GM23338 (cell line): ENCODE data around the gene MAST4. TPM values are rescaled to one million over a fixed set of nuclear protein-coding genes. Genes with fewer than 3 reads are reported as not detected.

Experiments used
- ATAC-seq: fragments of 200-7000 bp; cut with Tn5 transposase; 3 replicates; pipeline ENCODE4 v1.9.1; 2020
- DNase-seq: peaks from one replicate; pipeline ENCODE4 v3.0.0-alpha.2; 2015; ENCODE audit warnings: low spot score
- H2AFZ ChIP-seq: fragments of 200-600 bp; sonication (generic); 2 replicates; pipeline ENCODE4 v1.8.0; 2016; ENCODE audit warnings: antibody characterized with exemption, mild to moderate bottlenecking, moderate library complexity
- H3F3A ChIP-seq: fragments of 200-600 bp; sonication (generic); replicated peaks from 2 replicates; pipeline ENCODE4 v1.8.0; 2017; ENCODE audit warnings: antibody characterized with exemption, mixed run types, low read depth
- H3K27ac ChIP-seq: fragments of 200-600 bp; sonication (generic); 2 replicates; pipeline ENCODE4 v1.6.1; 2016; ENCODE audit warnings: low read depth
- H3K27me3 ChIP-seq: fragments of 200-600 bp; sonication (generic); 2 replicates; pipeline ENCODE4 v1.8.0; 2016; ENCODE audit warnings: mild to moderate bottlenecking, mixed run types, moderate library complexity; ENCODE audit not compliant: insufficient read depth
- H3K36me3 ChIP-seq: fragments of 200-600 bp; sonication (generic); 2 replicates; pipeline ENCODE4 v1.8.0; 2016; ENCODE audit warnings: mild to moderate bottlenecking; ENCODE audit not compliant: insufficient read depth
- H3K4me1 ChIP-seq: fragments of 200-600 bp; sonication (generic); 2 replicates; pipeline ENCODE4 v1.8.0; 2016; ENCODE audit warnings: mild to moderate bottlenecking, moderate library complexity; ENCODE audit not compliant: insufficient read depth
- H3K4me2 ChIP-seq: fragments of 200-600 bp; sonication (generic); 2 replicates; pipeline ENCODE4 v1.7.1; 2017; ENCODE audit warnings: mixed run types
- H3K4me3 ChIP-seq: fragments of 200-600 bp; sonication (generic); 2 replicates; pipeline ENCODE4 v1.6.1; 2016; ENCODE audit warnings: mixed run types
- H3K79me2 ChIP-seq: fragments of 200-600 bp; sonication (generic); replicated peaks from 2 replicates; pipeline ENCODE4 v1.8.0; 2017; ENCODE audit warnings: mild to moderate bottlenecking; ENCODE audit not compliant: insufficient read depth
- H3K9me2 ChIP-seq: fragments of 200-600 bp; sonication (generic); 2 replicates; pipeline ENCODE4 v1.8.0; 2017; ENCODE audit not compliant: insufficient read depth
- H4K20me1 ChIP-seq: fragments of 200-600 bp; sonication (generic); replicated peaks from 2 replicates; pipeline ENCODE4 v1.8.0; 2017; ENCODE audit warnings: mild to moderate bottlenecking; ENCODE audit not compliant: insufficient read depth
- H3K27ac Mint-ChIP-seq: 2 replicates; pipeline ENCODE4 v1.8.0; 2020; ENCODE audit warnings: inconsistent platforms, mild to moderate bottlenecking, moderate library complexity, mixed read lengths
- H3K27me3 Mint-ChIP-seq: 3 replicates; pipeline ENCODE4 v1.8.0; 2022; ENCODE audit warnings: low read depth, mild to moderate bottlenecking, moderate library complexity, mixed read lengths, inconsistent platforms; ENCODE audit not compliant: insufficient read depth, poor library complexity
- H3K36me3 Mint-ChIP-seq: 3 replicates; pipeline ENCODE4 v1.8.0; 2021; ENCODE audit warnings: low read depth, mild to moderate bottlenecking, inconsistent platforms, moderate library complexity, mixed read lengths
- H3K4me1 Mint-ChIP-seq: 3 replicates; pipeline ENCODE4 v1.8.0; 2020; ENCODE audit warnings: mild to moderate bottlenecking, inconsistent platforms, mixed read lengths
- H3K4me3 Mint-ChIP-seq: 3 replicates; pipeline ENCODE4 v1.8.0; 2021; ENCODE audit warnings: moderate library complexity, mild to moderate bottlenecking, inconsistent platforms, mixed read lengths
- H3K9me3 Mint-ChIP-seq: 3 replicates; pipeline ENCODE4 v1.8.0; 2020; ENCODE audit warnings: moderate library complexity, mild to moderate bottlenecking, inconsistent platforms, mixed read lengths
- CREB1 ChIP-seq: fragments of 250-450 bp; sonication (Bioruptor Pico); IDR thresholded peaks from 2 replicates; pipeline ENCODE4 v1.5.0; 2020; ENCODE audit warnings: low read depth, mild to moderate bottlenecking, moderate library complexity
- CTCF ChIP-seq, 2 experiments: fragments of 200-600 bp in 1 of 2; sonication (generic) in 1 of 2; conservative IDR thresholded peaks; 2 replicates each; pipeline versions ENCODE4 v1.5.1 to v1.6.1; 2016 to 2017; ENCODE audit warnings: antibody characterized with exemption in 2 of 2, low read depth in 2 of 2, mild to moderate bottlenecking in 2 of 2, moderate library complexity in 1 of 2
- ETS1 ChIP-seq: IDR thresholded peaks from 2 replicates; pipeline ENCODE4 v1.6.1; 2016; ENCODE audit warnings: antibody characterized with exemption
- EZH2 ChIP-seq: fragments of 200-600 bp; sonication (generic); IDR thresholded peaks from one replicate; pipeline ENCODE4 v1.8.0; 2017; ENCODE audit warnings: antibody characterized with exemption, mild to moderate bottlenecking, low read depth; ENCODE audit not compliant: unreplicated experiment
- EZH2phosphoT487 ChIP-seq: fragments of 200-600 bp; sonication (generic); IDR thresholded peaks from one replicate; pipeline ENCODE4 v1.8.1; 2018; ENCODE audit warnings: antibody characterized with exemption; ENCODE audit not compliant: unreplicated experiment
- JUNB ChIP-seq: IDR thresholded peaks from one replicate; pipeline ENCODE4 v1.6.1; 2016; ENCODE audit warnings: antibody characterized with exemption; ENCODE audit not compliant: unreplicated experiment
- NANOG ChIP-seq: IDR thresholded peaks from 2 replicates; pipeline ENCODE4 v1.6.1; 2016; ENCODE audit warnings: antibody characterized with exemption, borderline replicate concordance
- POLR2AphosphoS5 ChIP-seq: IDR thresholded peaks from 2 replicates; pipeline ENCODE4 v1.6.1; 2016; ENCODE audit warnings: antibody characterized with exemption, low read depth
- REST ChIP-seq: IDR thresholded peaks from one replicate; pipeline ENCODE4 v1.6.1; 2018; ENCODE audit warnings: antibody characterized with exemption; ENCODE audit not compliant: unreplicated experiment
- STAT1 ChIP-seq: IDR thresholded peaks from one replicate; pipeline ENCODE4 v1.6.1; 2016; ENCODE audit warnings: antibody characterized with exemption; ENCODE audit not compliant: unreplicated experiment
- ZNF114 ChIP-seq: fragments of 250-450 bp; sonication (Bioruptor Pico); IDR thresholded peaks from 2 replicates; pipeline ENCODE4 v1.5.0; 2020; ENCODE audit warnings: mild to moderate bottlenecking, moderate library complexity
- ZNF331 ChIP-seq: fragments of 250-450 bp; sonication (Bioruptor Pico); IDR thresholded peaks from 2 replicates; pipeline ENCODE4 v1.5.0; 2020; ENCODE audit warnings: low read depth, mild to moderate bottlenecking, moderate library complexity
- ZNF462 ChIP-seq: fragments of 250-450 bp; sonication (Bioruptor Pico); IDR thresholded peaks from 2 replicates; pipeline ENCODE4 v1.5.0; 2020; ENCODE audit warnings: mild to moderate bottlenecking, moderate library complexity
- polyA plus RNA-seq: library from polyadenylated mRNA; unstranded; fragments of >200 nt; fragmentation: Nextera tagmentation; extraction: Ambion mirVana; gene quantifications from 2 replicates; pipeline ENCODE4 v1.2.1, GENCODE V29; 2016
- total RNA-seq: library from RNA; depleted of rRNA; stranded (reverse); fragments of >200 nt; shearing (Covaris generic); gene quantifications from 2 replicates; pipeline ENCODE4 v1.2.3, GENCODE V29; 2014

MAST4 gene
- total and polyA plus RNA-seq, 2 experiments from 2014 or later: 3.6 to 8.5 TPM

GRCh38 chr5:67187006-67187715 lies 591.0 kb downstream of the MAST4 start:
- no peak overlapping the region for H3K4me3 Mint-ChIP-seq
- H3K27me3 Mint-ChIP-seq: peaks cover 3% of the 10 kb centered on the region
- peaks cover 2% of the 10 kb centered on the region; the same call in 2 of the 3 replicates for H3K9me3 Mint-ChIP-seq
- TF ChIP-seq ZNF462 (CRISPR knock-in tag) (no peak), ZNF331 (CRISPR knock-in tag) (no peak), ETS1 (no peak), ZNF114 (CRISPR knock-in tag) (no peak), REST (no peak), NANOG (no peak), STAT1 (no peak), POLR2AphosphoS5 (no peak), EZH2 (no peak), JUNB (no peak), CREB1 (no peak), CTCF (conservative IDR thresholded peaks at IDR 0.05; ENCODE audit: low read depth in 2 of 2) (no peak), EZH2phosphoT487 (no peak)
- no peak overlapping the region for H3K4me3 ChIP-seq
- no peak overlapping the region for H3K27ac Mint-ChIP-seq
- peaks cover 20% of the 10 kb centered on the region for H3K4me1 Mint-ChIP-seq
- peaks cover 17% of the 10 kb centered on the region for H3K9me2 ChIP-seq
- no peaks in the 10 kb centered on the region for H3K79me2 ChIP-seq
- H3K27ac ChIP-seq: no peak overlapping the region
- ATAC-seq (no peak), DNase-seq (no peak)
- H2AFZ ChIP-seq: no peak overlapping the region
- no peaks in the 10 kb centered on the region for H3K27me3 ChIP-seq
- H4K20me1 ChIP-seq: no peaks in the 10 kb centered on the region
- H3F3A ChIP-seq: no peaks in the 10 kb centered on the region
- H3K36me3 ChIP-seq: no peaks in the 10 kb centered on the region
- H3K4me2 ChIP-seq: no peak overlapping the region
- no peaks in the 10 kb centered on the region; the same call in 2 of the 3 replicates for H3K36me3 Mint-ChIP-seq
- peaks cover 13% of the 10 kb centered on the region; the same call in 1 of the 2 replicates for H3K4me1 ChIP-seq
